KMS-11 (cell line): ENCODE data around the gene GRAP.

Source experiments
- H2AFZ ChIP-seq: fragments of 200-600 bp; sonication (generic); 2 replicates; pipeline ENCODE4 v1.6.1; 2016; ENCODE audit warnings: antibody characterized with exemption, mixed run types, low read depth
- H3K27ac ChIP-seq: fragments of 200-600 bp; sonication (generic); 2 replicates; pipeline ENCODE4 v1.6.1; 2016; ENCODE audit warnings: mild to moderate bottlenecking, mixed run types
- H3K27me3 ChIP-seq: fragments of 200-600 bp; sonication (generic); 2 replicates; pipeline ENCODE4 v1.6.1; 2017; ENCODE audit warnings: mild to moderate bottlenecking, low read depth, mixed run types, moderate library complexity; ENCODE audit not compliant: insufficient read depth
- H3K36me3 ChIP-seq: fragments of 200-600 bp; sonication (generic); 2 replicates; pipeline ENCODE4 v1.6.1; 2017; ENCODE audit warnings: mild to moderate bottlenecking, mixed run types; ENCODE audit not compliant: insufficient read depth
- H3K4me1 ChIP-seq: fragments of 200-600 bp; sonication (generic); 2 replicates; pipeline ENCODE4 v1.6.1; 2016; ENCODE audit warnings: mild to moderate bottlenecking, low read depth, mixed run types; ENCODE audit not compliant: poor library complexity, severe bottlenecking
- H3K4me2 ChIP-seq: fragments of 200-600 bp; sonication (generic); 2 replicates; pipeline ENCODE4 v1.7.0; 2016; ENCODE audit warnings: mild to moderate bottlenecking, mixed run types
- H3K4me3 ChIP-seq: fragments of 200-600 bp; sonication (generic); IDR thresholded peaks from 2 replicates; pipeline ENCODE4 v1.6.1; 2017; ENCODE audit warnings: low read depth, low read length, mixed read lengths; ENCODE audit not compliant: insufficient read depth
- H3K79me2 ChIP-seq: fragments of 200-600 bp; sonication (generic); 2 replicates; pipeline ENCODE4 v1.6.1; 2016; ENCODE audit warnings: low read depth, mixed run types; ENCODE audit not compliant: insufficient read depth
- H3K9ac ChIP-seq: fragments of 200-600 bp; sonication (generic); 2 replicates; pipeline ENCODE4 v1.6.1; 2016; ENCODE audit warnings: mild to moderate bottlenecking, mixed run types
- H4K20me1 ChIP-seq: fragments of 200-600 bp; sonication (generic); 2 replicates; pipeline ENCODE4 v1.6.1; 2016; ENCODE audit warnings: mild to moderate bottlenecking, mixed run types; ENCODE audit not compliant: insufficient read depth
- CTCF ChIP-seq: fragments of 200-600 bp; sonication (generic); conservative IDR thresholded peaks from 2 replicates; pipeline ENCODE4 v1.6.1; 2017; ENCODE audit warnings: low read depth, mild to moderate bottlenecking, antibody characterized with exemption, low read length, moderate library complexity, mixed read lengths

GRAP gene

DNA sequence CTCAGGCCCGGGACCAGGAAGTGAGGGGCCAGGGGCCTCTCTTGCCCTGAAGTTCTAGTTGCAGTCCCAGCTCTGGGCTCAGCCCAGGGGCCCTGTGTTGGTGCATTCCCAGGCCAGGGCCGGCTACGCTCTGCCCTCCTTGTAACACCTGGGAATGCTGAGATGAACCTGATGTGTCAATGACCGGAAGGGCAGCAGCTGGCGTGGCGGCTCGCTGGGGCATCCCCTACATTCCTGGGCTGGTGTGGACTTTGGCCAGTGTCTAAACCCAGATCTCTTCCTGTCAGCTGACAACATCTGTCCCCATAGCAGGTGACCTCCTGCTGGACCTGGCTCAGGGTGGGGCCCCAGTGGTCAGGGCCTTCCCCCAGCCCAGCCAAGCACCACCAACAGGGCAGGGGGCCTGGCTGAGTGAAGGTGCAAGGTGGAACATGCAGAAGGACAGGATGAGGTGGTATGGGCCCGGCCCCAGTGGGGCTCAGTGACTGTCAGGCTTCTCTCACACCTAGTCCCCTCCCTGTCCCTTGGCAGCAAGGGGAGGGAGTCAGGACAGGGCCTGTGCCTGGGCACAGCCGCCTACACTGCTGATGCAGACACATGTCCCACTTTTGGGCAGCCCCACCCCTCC, 58.1 kb downstream of the GRAP start:
- H2AFZ ChIP-seq, result no peak overlapping the region
- H4K20me1 ChIP-seq, result no peaks in the 10 kb centered on the region
- H3K9ac ChIP-seq, result no peak overlapping the region
- TF ChIP-seq CTCF, result no peak
- no peak overlapping the region for H3K4me2 ChIP-seq
- no peaks in the 10 kb centered on the region for H3K27me3 ChIP-seq
- no peak overlapping the region for H3K4me3 ChIP-seq
- peaks cover 8% of the 10 kb centered on the region for H3K4me1 ChIP-seq
- no peak overlapping the region for H3K27ac ChIP-seq
- H3K36me3 ChIP-seq, result no peaks in the 10 kb centered on the region
- no peaks in the 10 kb centered on the region for H3K79me2 ChIP-seq

- H3K4me2 ChIP-seq, result no peak overlapping the region
- no peak overlapping the region for H3K27ac ChIP-seq
- no peaks in the 10 kb centered on the region for H3K36me3 ChIP-seq
- no peak overlapping the region for H3K4me3 ChIP-seq
- H3K4me1 ChIP-seq, result peaks cover 4% of the 10 kb centered on the region
- TF ChIP-seq CTCF, result no peak
- H2AFZ ChIP-seq, result no peak overlapping the region
- H4K20me1 ChIP-seq, result no peaks in the 10 kb centered on the region
- H3K9ac ChIP-seq, result no peak overlapping the region
- H3K27me3 ChIP-seq, result no peaks in the 10 kb centered on the region
- no peaks in the 10 kb centered on the region for H3K79me2 ChIP-seq
These were observed 58.8 kb downstream of the GRAP start for GRCh38 chr17:18987862-18988545.

- Histone ChIP-seq H2AFZ (no peak overlapping the region), H3K9ac (no peak overlapping the region), H3K79me2 (no peaks in the 10 kb centered on the region), H3K36me3 (no peaks in the 10 kb centered on the region), H3K4me2 (no peak overlapping the region), H3K4me3 (no peak overlapping the region), H3K27ac (no peak overlapping the region), H4K20me1 (no peaks in the 10 kb centered on the region), H3K4me1 (no peaks in the 10 kb centered on the region), H3K27me3 (no peaks in the 10 kb centered on the region)
- no peak for TF ChIP-seq CTCF
These were observed 59.5 kb downstream of the GRAP start for GRCh38 chr17:18987230-18987610.

DNA sequence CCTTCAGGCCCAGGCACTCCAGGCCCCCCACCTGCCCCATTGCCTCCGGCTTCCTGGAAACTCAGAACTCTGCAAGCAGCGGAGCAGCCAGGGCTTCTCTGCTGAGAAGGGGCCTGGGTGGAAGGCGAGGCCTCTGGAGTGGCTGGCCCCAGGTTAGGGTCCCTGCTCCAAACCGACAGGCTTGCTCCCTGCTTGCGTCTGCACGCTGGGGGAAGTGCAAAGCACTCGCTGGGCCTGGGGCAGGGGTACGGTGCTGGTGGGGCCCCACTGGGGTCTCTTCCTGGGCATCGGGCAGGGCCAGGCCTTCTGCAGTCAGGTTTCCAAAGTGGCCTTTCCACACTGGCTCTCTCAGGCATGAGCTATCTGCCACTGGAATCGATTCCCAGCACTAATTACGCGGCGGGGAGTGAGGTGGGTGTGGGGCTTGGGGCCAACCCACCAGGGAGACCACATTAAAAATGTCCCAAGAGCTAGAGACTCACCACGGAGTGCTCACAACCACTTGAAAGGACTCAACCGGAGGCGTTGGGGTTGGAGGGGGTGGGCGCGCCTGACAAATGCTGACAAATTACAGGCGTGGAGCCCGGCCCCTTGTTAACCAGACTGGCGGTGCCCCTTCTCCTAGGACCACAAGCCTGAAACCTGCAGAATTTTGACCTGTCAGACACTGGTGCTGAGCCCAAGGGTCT, 60.1 kb downstream of the GRAP start:
- no peaks in the 10 kb centered on the region for H3K79me2 ChIP-seq
- H3K4me1 ChIP-seq, result no peaks in the 10 kb centered on the region
- no peak overlapping the region for H3K27ac ChIP-seq
- H3K9ac ChIP-seq, result no peak overlapping the region
- no peaks in the 10 kb centered on the region for H3K27me3 ChIP-seq
- no peaks in the 10 kb centered on the region for H3K36me3 ChIP-seq
- TF ChIP-seq CTCF, result no peak
- H3K4me2 ChIP-seq, result no peak overlapping the region
- H2AFZ ChIP-seq, result no peak overlapping the region
- H4K20me1 ChIP-seq, result no peaks in the 10 kb centered on the region
- no peak overlapping the region for H3K4me3 ChIP-seq
